ENCODE measurements around the gene SET.
"Not testable (repeated sequence)": the region's sequence is repeated elsewhere in the genome, so short reads cannot be mapped to it uniquely, and the experiment has no call there.

GRCh38 chr9:128693738-128694137 lies 4.7 kb downstream of the SET start:
- TF ChIP-seq EZH2 (IDR thresholded peaks at IDR 0.05; ENCODE audit: low read depth); CTCF (conservative IDR thresholded peaks at IDR 0.05): not testable (repeated sequence)

Measured in PC-9 (cell line).